HEK293 (cell line): ENCODE results near the gene DMD.

Experiments
- CTCF ChIA-PET: fragments of 350-600 bp; formaldehyde crosslinking; extraction: SDS; loops from one replicate; lab custom pipeline; 2021; ENCODE audit warnings: antibody characterized with exemption; lab: Yijun Ruan, JAX
- POLR2A ChIA-PET: fragments of 300-600 bp; formaldehyde crosslinking; extraction: SDS; loops from one replicate; lab custom pipeline; 2020; ENCODE audit warnings: antibody characterized with exemption, inconsistent platforms; lab: Yijun Ruan, JAX
- H3K27ac ChIP-seq: fragments of 200-500 bp; sonication (Bioruptor generic); 2 replicates; pipeline ENCODE4 v1.5.1; 2014; ENCODE audit warnings: low read depth, low read length, control low read depth, inconsistent platforms; ENCODE audit errors: extremely low read depth
- H3K36me3 ChIP-seq, 2 experiments: fragments of 200-500 bp in 1 of 2; sonication (Bioruptor generic) in 1 of 2; 1 replicate in 1 of 2; 2 replicates in 1 of 2; pipeline ENCODE4 v1.5.1; 2014 to 2017; ENCODE audit warnings: inconsistent platforms in 2 of 2, low read length in 2 of 2; ENCODE audit not compliant: control insufficient read depth in 2 of 2, insufficient read depth in 1 of 2
- H3K4me1 ChIP-seq: fragments of 200-500 bp; sonication (Bioruptor generic); 2 replicates; pipeline ENCODE4 v1.5.1; 2014; ENCODE audit warnings: mild to moderate bottlenecking, low read length, inconsistent platforms; ENCODE audit not compliant: control insufficient read depth, insufficient read depth
- H3K4me3 ChIP-seq: 2 replicates; pipeline ENCODE4 v1.5.1; 2011; ENCODE audit warnings: low read depth, mild to moderate bottlenecking, control low read depth, low read length, moderate library complexity
- H3K9me3 ChIP-seq: fragments of 200-500 bp; sonication (Bioruptor generic); 2 replicates; pipeline ENCODE4 v1.5.1; 2014; ENCODE audit warnings: low read depth, low read length, inconsistent platforms; ENCODE audit not compliant: control insufficient read depth, insufficient read depth
- BCL11A ChIP-seq: fragments of 450-650 bp; formaldehyde crosslinking; IDR thresholded peaks from 2 replicates; pipeline ENCODE4 v1.5.1; 2016; ENCODE audit warnings: low read depth, missing biosample characterization, missing genetic modification characterization
- BCL6B ChIP-seq: fragments of 450-650 bp; formaldehyde crosslinking; IDR thresholded peaks from 2 replicates; pipeline ENCODE4 v1.5.1; 2017; ENCODE audit warnings: missing biosample characterization, missing genetic modification characterization
- FEZF1 ChIP-seq: fragments of 450-650 bp; formaldehyde crosslinking; IDR thresholded peaks from 2 replicates; pipeline ENCODE4 v1.5.1; 2016; ENCODE audit warnings: missing biosample characterization, missing genetic modification characterization
- GLIS2 ChIP-seq: fragments of 450-650 bp; formaldehyde crosslinking; IDR thresholded peaks from 2 replicates; pipeline ENCODE4 v1.5.1; 2016; ENCODE audit warnings: missing biosample characterization, missing genetic modification characterization
- KLF8 ChIP-seq: fragments of 450-650 bp; formaldehyde crosslinking; IDR thresholded peaks from 2 replicates; pipeline ENCODE4 v1.5.1; 2016; ENCODE audit warnings: missing biosample characterization, missing genetic modification characterization
- PBX3 ChIP-seq: sonication (generic); formaldehyde crosslinking; IDR thresholded peaks from 2 replicates; pipeline ENCODE4 v1.8.1; 2022; ENCODE audit warnings: mild to moderate bottlenecking, moderate library complexity, missing genetic modification reagents
- REST ChIP-seq: fragments of 450-650 bp; formaldehyde crosslinking; IDR thresholded peaks from 2 replicates; pipeline ENCODE4 v1.5.1; 2016; ENCODE audit warnings: missing biosample characterization, missing genetic modification characterization
- SP3 ChIP-seq: fragments of 450-650 bp; formaldehyde crosslinking; IDR thresholded peaks from 2 replicates; pipeline ENCODE4 v1.5.1; 2016; ENCODE audit warnings: missing biosample characterization, missing genetic modification characterization
- TRIM28 ChIP-seq: IDR thresholded peaks from 2 replicates; pipeline ENCODE4 v1.6.1; 2011; ENCODE audit warnings: low read length, control low read depth, borderline replicate concordance
- ZBTB20 ChIP-seq: fragments of 450-650 bp; formaldehyde crosslinking; IDR thresholded peaks from 2 replicates; pipeline ENCODE4 v1.5.1; 2016; ENCODE audit warnings: missing biosample characterization, missing genetic modification characterization
- ZBTB8A ChIP-seq: fragments of 450-650 bp; formaldehyde crosslinking; IDR thresholded peaks from 2 replicates; pipeline ENCODE4 v1.5.1; 2016; ENCODE audit warnings: missing biosample characterization, missing genetic modification characterization
- ZNF155 ChIP-seq: fragments of 450-650 bp; formaldehyde crosslinking; IDR thresholded peaks from 2 replicates; pipeline ENCODE4 v1.5.1; 2016; ENCODE audit warnings: missing biosample characterization, missing genetic modification characterization
- ZNF175 ChIP-seq: fragments of 450-650 bp; formaldehyde crosslinking; IDR thresholded peaks from 2 replicates; pipeline ENCODE4 v1.5.1; 2016; ENCODE audit warnings: missing biosample characterization, missing genetic modification characterization
- ZNF280C ChIP-seq: fragments of 450-650 bp; formaldehyde crosslinking; IDR thresholded peaks from 2 replicates; pipeline ENCODE4 v1.5.1; 2016; ENCODE audit warnings: missing biosample characterization, missing genetic modification characterization
- ZNF335 ChIP-seq: fragments of 450-650 bp; formaldehyde crosslinking; conservative IDR thresholded peaks from 2 replicates; pipeline ENCODE4 v1.5.1; 2016; ENCODE audit warnings: missing biosample characterization, missing genetic modification characterization
- ZNF350 ChIP-seq: fragments of 450-650 bp; formaldehyde crosslinking; IDR thresholded peaks from 2 replicates; pipeline ENCODE4 v1.5.0; 2017; ENCODE audit warnings: missing biosample characterization, mild to moderate bottlenecking, missing genetic modification characterization
- ZNF544 ChIP-seq: fragments of 450-650 bp; formaldehyde crosslinking; IDR thresholded peaks from 2 replicates; pipeline ENCODE4 v1.5.0; 2017; ENCODE audit warnings: missing biosample characterization, missing genetic modification characterization
- ZNF768 ChIP-seq: fragments of 450-650 bp; formaldehyde crosslinking; IDR thresholded peaks from 2 replicates; pipeline ENCODE4 v1.5.1; 2018; ENCODE audit warnings: missing biosample characterization, mild to moderate bottlenecking, missing genetic modification characterization
- ZNF777 ChIP-seq: fragments of 450-650 bp; formaldehyde crosslinking; IDR thresholded peaks from 2 replicates; pipeline ENCODE4 v1.5.1; 2017; ENCODE audit warnings: missing biosample characterization, missing genetic modification characterization, borderline replicate concordance

The DMD gene

GRCh38 chrX:31629195-31629594 is 1582.2 kb downstream of the DMD start:
- ChIA-PET POLR2A (no interaction called here), CTCF (interaction anchor here (1.0 kb wide), 1 partner anchor 29 kb away, joined by 3 read pairs; no protein-coding TSS in a partner anchor)
- H3K4me3 ChIP-seq, result no peak overlapping the region
- H3K4me1 ChIP-seq, result peaks cover 7% of the 10 kb centered on the region; the same call in 1 of the 2 replicates
- H3K36me3 ChIP-seq, result no peaks in the 10 kb centered on the region
- TF ChIP-seq TRIM28 (peak; percentile 66), ZNF335 (tag by site-specific recombination) (peak; percentile 30; the same call in 1 of the 2 replicates), REST (tag by site-specific recombination) (no peak)
- no peak overlapping the region; the same call in 1 of the 2 replicates for H3K27ac ChIP-seq
- no peaks in the 10 kb centered on the region for H3K9me3 ChIP-seq

- CTCF ChIA-PET, result no interaction called here
- H3K36me3 ChIP-seq, result no peaks in the 10 kb centered on the region
- TF ChIP-seq FEZF1 (tag by site-specific recombination), result no peak
- TF ChIP-seq ZBTB20, result no peak
- no peak for TF ChIP-seq ZNF175 (tag by site-specific recombination)
- TF ChIP-seq PBX3, result no peak
- TF ChIP-seq KLF8 (tag by site-specific recombination), result no peak
- no peak for TF ChIP-seq ZBTB8A
- TF ChIP-seq ZNF544, result no peak
- TF ChIP-seq BCL6B (tag by site-specific recombination), result no peak
- TF ChIP-seq GLIS2 (tag by site-specific recombination), result no peak
- no peak for TF ChIP-seq ZNF350 (tag by site-specific recombination)
- TF ChIP-seq SP3 (tag by site-specific recombination), result no peak
- TF ChIP-seq BCL11A (tag by site-specific recombination), result no peak
- TF ChIP-seq ZNF155 (tag by site-specific recombination), result no peak
- TF ChIP-seq ZNF777 (tag by site-specific recombination), result no peak
- no peak for TF ChIP-seq ZNF768 (tag by site-specific recombination)
- TF ChIP-seq ZNF280C (tag by site-specific recombination), result no peak
- no peak overlapping the region for H3K27ac ChIP-seq
- H3K4me3 ChIP-seq, result no peak overlapping the region
- POLR2A ChIA-PET, result no interaction called here
- H3K4me1 ChIP-seq, result no peaks in the 10 kb centered on the region
- H3K9me3 ChIP-seq, result no peaks in the 10 kb centered on the region
Observed at GRCh38 chrX:31609130-31609529, 1602.2 kb downstream of the DMD start.
